HepG2 (cell line): ENCODE data around the gene UCN2. TPM values are rescaled to one million over a fixed set of nuclear protein-coding genes. Genes with fewer than 3 reads are reported as not detected.

Experiments
- ATAC-seq: fragments of 200-7000 bp; cut with Tn5 transposase; 3 replicates; pipeline ENCODE4 v1.9.1; 2020; ENCODE audit warnings: mild to moderate bottlenecking, moderate library complexity
- BruUV-seq: library from RNA; stranded (reverse); fragments of 400-500 nt; replicated peaks from 2 replicates; lab custom pipeline; 2021; lab: Mats Ljungman, UMichigan
- CTCF ChIA-PET: fragments of 300-600 bp; formaldehyde crosslinking; extraction: SDS; loops from one replicate; lab custom pipeline; 2021; ENCODE audit warnings: low total read pairs, inconsistent platforms, low intra/inter-chr PET ratio; lab: Yijun Ruan, JAX
- POLR2A ChIA-PET: fragments of 350-600 bp; sonication (Branson Sonifier 250); formaldehyde crosslinking; loops from one replicate; lab custom pipeline; 2020; ENCODE audit warnings: antibody characterized with exemption, inconsistent platforms; lab: Yijun Ruan, JAX
- DNase-seq: peaks from one replicate; pipeline ENCODE4 v3.0.0-alpha.2; 2015; ENCODE audit warnings: low spot score
- FAIRE-seq: peaks from 3 replicates; lab custom pipeline; 2011; peaks lifted over from hg19 to GRCh38; lab: Jason Lieb, UNC
- H2AFZ ChIP-seq: one replicate; pipeline ENCODE4 v1.6.1; 2011; ENCODE audit warnings: low read length, inconsistent platforms
- H3K27ac ChIP-seq: fragments of 300-600 bp; 3 replicates; pipeline ENCODE4 v1.8.0; 2011; ENCODE audit warnings: mixed run types, mild to moderate bottlenecking, mixed read lengths, low read length, inconsistent platforms; ENCODE audit not compliant: insufficient read depth; ENCODE audit errors: extremely low read length
- H3K27me3 ChIP-seq, 2 experiments: fragments of 200-600 bp in 1 of 2; 2 replicates in 1 of 2; 3 replicates in 1 of 2; pipeline versions ENCODE4 v1.6.0 to v1.8.0; 2011; ENCODE audit warnings: low read length in 2 of 2, mild to moderate bottlenecking in 2 of 2, moderate library complexity in 2 of 2, inconsistent platforms in 1 of 2; ENCODE audit not compliant: insufficient read depth in 2 of 2, control insufficient read depth in 1 of 2
- H3K36me3 ChIP-seq, 2 experiments: fragments of 200-600 bp in 1 of 2; replicated peaks in 1 of 2; 2 replicates in 1 of 2; 3 replicates in 1 of 2; pipeline versions ENCODE4 v1.5.1 to v1.8.0; 2011; ENCODE audit warnings: low read length in 2 of 2, inconsistent platforms in 1 of 2; ENCODE audit not compliant: insufficient read depth in 2 of 2, control insufficient read depth in 1 of 2
- H3K4me1 ChIP-seq: 2 replicates; pipeline ENCODE4 v1.5.1; 2012; ENCODE audit warnings: low read length, inconsistent platforms; ENCODE audit not compliant: insufficient read depth
- H3K4me2 ChIP-seq: 2 replicates; pipeline ENCODE4 v1.6.0; 2011; ENCODE audit warnings: low read depth, low read length, inconsistent platforms
- H3K4me3 ChIP-seq, 3 experiments: fragments of 200-600 bp in 1 of 3; sonication (generic), shearing (Covaris generic) in 1 of 3; replicated peaks in 1 of 3; 2 replicates each; pipeline ENCODE4 v1.5.1; 2011 to 2016; ENCODE audit warnings: low read length in 3 of 3, inconsistent platforms in 2 of 3, low read depth in 2 of 3, mild to moderate bottlenecking in 2 of 3, control low read depth in 1 of 3, mixed read lengths in 1 of 3; ENCODE audit not compliant: insufficient read depth in 1 of 3
- H3K79me2 ChIP-seq: one replicate; pipeline ENCODE4 v1.6.1; 2011; ENCODE audit warnings: low read length, inconsistent platforms; ENCODE audit not compliant: insufficient read depth
- H3K9ac ChIP-seq: 2 replicates; pipeline ENCODE4 v1.6.0; 2011; ENCODE audit warnings: mild to moderate bottlenecking, low read depth, low read length, inconsistent platforms; ENCODE audit not compliant: insufficient read depth
- H3K9me3 ChIP-seq: 2 replicates; pipeline ENCODE4 v1.5.1; 2012; ENCODE audit warnings: mild to moderate bottlenecking, low read length
- H4K20me1 ChIP-seq: 2 replicates; pipeline ENCODE4 v1.6.0; 2011; ENCODE audit warnings: inconsistent platforms, mild to moderate bottlenecking, low read length, moderate library complexity; ENCODE audit not compliant: insufficient read depth
- CBX1 ChIP-seq: IDR thresholded peaks from one replicate; pipeline ENCODE4 v1.6.1; 2016; ENCODE audit warnings: antibody characterized with exemption, low read depth
- GATAD1 ChIP-seq: IDR thresholded peaks from 2 replicates; pipeline ENCODE4 v1.6.1; 2016; ENCODE audit warnings: missing genetic modification reagents, missing compliant biosample characterization
- KDM6A ChIP-seq: IDR thresholded peaks from 2 replicates; pipeline ENCODE4 v1.6.1; 2016; ENCODE audit warnings: low read depth
- MYC ChIP-seq: sonication (generic); formaldehyde crosslinking; IDR thresholded peaks from 2 replicates; pipeline ENCODE4 v1.9.0; 2021; ENCODE audit warnings: missing genetic modification reagents, borderline replicate concordance
- NFE2L1 ChIP-seq: sonication (generic); formaldehyde crosslinking; IDR thresholded peaks from 2 replicates; pipeline ENCODE4 v1.4.0; 2020; ENCODE audit warnings: missing genetic modification reagents, mild to moderate bottlenecking, borderline replicate concordance
- SMAD3 ChIP-seq: sonication (generic); formaldehyde crosslinking; IDR thresholded peaks from 2 replicates; pipeline ENCODE4 v1.4.0; 2020; ENCODE audit warnings: missing genetic modification reagents
- SMARCE1 ChIP-seq: fragments of 450-650 bp; IDR thresholded peaks from 2 replicates; pipeline ENCODE4 v1.6.1; 2017; ENCODE audit warnings: borderline replicate concordance
- SP4 ChIP-seq: sonication (generic); formaldehyde crosslinking; IDR thresholded peaks from 2 replicates; pipeline ENCODE4 v1.8.1; 2023; ENCODE audit warnings: mild to moderate bottlenecking, missing genetic modification reagents
- ZNF24 ChIP-seq: fragments of 450-650 bp; IDR thresholded peaks from 2 replicates; pipeline ENCODE4 v1.6.1; 2017; ENCODE audit warnings: antibody characterized with exemption, mild to moderate bottlenecking
- ZNF577 ChIP-seq: sonication (generic); formaldehyde crosslinking; IDR thresholded peaks from 2 replicates; pipeline ENCODE4 v1.4.0; 2020; ENCODE audit warnings: mild to moderate bottlenecking, low read depth, missing genetic modification reagents, borderline replicate concordance
- ZNF687 ChIP-seq: sonication (generic); formaldehyde crosslinking; IDR thresholded peaks from 2 replicates; pipeline ENCODE4 v1.5.1; 2020; ENCODE audit warnings: mild to moderate bottlenecking, missing genetic modification reagents, moderate library complexity
- ZNF879 ChIP-seq: sonication (generic); formaldehyde crosslinking; IDR thresholded peaks from 2 replicates; pipeline ENCODE4 v1.8.1; 2023; ENCODE audit warnings: missing genetic modification reagents
- WGBS: methylation state at CpG from one replicate; pipeline ENCODE4 v1.1.6; 2017; ENCODE audit warnings: low lambda C conversion rate; 5-methylcytosine and 5-hydroxymethylcytosine counted together
- in situ Hi-C: cut with HindIII; loops from 2 replicates; pipeline ENCODE4 v1.10.0; 2017; ENCODE audit warnings: low pct_unique_long_range_greater_than_20kb; ENCODE audit not compliant: extremely low pct_ligation_motif_present
- intact Hi-C: fragments of 100-400 bp; cut with micrococcal nuclease; formaldehyde crosslinking; loops from one replicate; pipeline ENCODE4 v1.10.0; 2022; ENCODE audit not compliant: unreplicated experiment
- polyA plus RNA-seq, 8 experiments: library from polyadenylated mRNA; depleted of rRNA in 3 of 8; stranded (reverse) in 7 of 8; unstranded in 1 of 8; fragments of >200 nt; fragmentation: Illumina TruSeq in 4 of 8; extraction: Trizol in 4 of 8; gene quantifications; 2 replicates each; pipeline versions ENCODE4 v1.2.1 to v1.2.3, GENCODE V29; 2011 to 2016; ENCODE audit warnings: low read depth in 4 of 8, missing spikeins in 1 of 8, mixed read lengths in 1 of 8; ENCODE audit not compliant: insufficient read depth in 1 of 8
- total RNA-seq, 5 experiments: library from RNA; depleted of rRNA; stranded (reverse); fragments of >200 nt; fragmentation: Illumina TruSeq; extraction: Trizol; gene quantifications; 2 replicates each; pipeline ENCODE4 v1.2.3, GENCODE V29; 2016; ENCODE audit warnings: low read depth in 1 of 5

The UCN2 gene
- total and polyA plus RNA-seq, 2 of the 13 experiments (the other 11 are each of a cell fraction or from before 2014, with no cell fraction given): 0.07 to 1.5 TPM

DNA sequence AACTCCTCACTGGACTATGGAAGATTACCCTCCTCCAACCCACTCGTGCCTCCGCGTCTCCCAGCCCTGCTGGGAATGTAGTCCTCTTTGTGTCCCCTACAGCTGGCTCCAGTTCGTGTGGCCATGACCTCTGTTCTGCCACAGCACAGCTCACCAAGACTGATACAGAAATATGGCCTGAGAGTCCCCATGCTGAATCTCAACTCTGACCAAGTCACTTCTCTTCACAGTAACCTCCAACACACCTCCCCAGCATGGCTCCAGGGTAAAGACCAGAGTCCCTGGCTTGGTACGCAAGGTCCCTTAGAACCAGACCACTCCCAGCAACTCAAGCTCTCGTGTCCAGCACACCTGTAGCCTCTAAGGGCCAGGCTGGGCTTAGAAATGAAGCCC is 33.8 kb upstream of the UCN2 start (continued):
- TF ChIP-seq ZNF687 (CRISPR knock-in tag): peak; percentile 18; the same call in 1 of the 2 replicates
- TF ChIP-seq SMARCE1: no peak
- no peak for TF ChIP-seq ZNF24
- TF ChIP-seq ZNF577: no peak
- TF ChIP-seq ZNF879 (CRISPR knock-in tag): no peak
- no peak for TF ChIP-seq NFE2L1
- TF ChIP-seq, all 625 proteins: peak for 6

DNA sequence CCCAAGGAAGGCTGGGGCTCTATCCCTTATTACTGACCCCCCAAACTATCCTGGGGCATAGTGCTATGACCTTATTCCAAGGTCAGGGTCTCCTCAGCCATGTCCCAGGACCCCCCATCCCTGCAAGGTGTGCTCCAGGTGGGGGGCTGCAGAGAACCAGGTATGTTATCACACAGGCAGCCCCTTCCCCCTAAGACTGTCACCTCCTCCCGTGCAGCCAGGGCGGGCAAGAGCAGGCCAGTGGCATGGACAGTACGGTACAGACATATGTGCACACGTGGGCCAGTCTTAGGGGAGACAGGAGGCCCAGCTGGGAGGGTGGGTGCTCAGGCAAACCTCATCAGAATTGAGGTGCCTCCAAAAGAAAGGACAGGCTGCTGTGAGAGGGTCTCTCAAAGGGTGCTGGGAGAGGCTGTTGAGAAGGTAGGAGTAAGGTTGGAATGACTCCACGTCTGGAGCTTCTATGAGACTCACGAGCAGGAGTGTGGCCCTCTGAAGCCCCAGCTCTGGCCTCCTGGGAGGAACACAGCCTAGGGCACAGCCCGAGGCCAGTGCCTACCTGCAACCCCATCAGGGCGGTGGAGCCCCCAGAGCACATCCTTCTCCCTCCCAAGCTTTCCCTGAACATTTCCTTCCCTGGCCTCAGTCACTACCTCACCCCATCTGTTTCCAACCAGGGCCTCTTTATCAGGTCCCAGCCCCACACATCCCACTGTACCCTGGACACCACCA is 33.3 kb upstream of the UCN2 start:
- FAIRE-seq (no peak), ATAC-seq (peak; percentile 8; the same call in 1 of the 3 replicates), DNase-seq (no peak)
- H3K4me1 ChIP-seq: peaks cover 35% of the 10 kb centered on the region
- BruUV-seq: no TSS peak
- H4K20me1 ChIP-seq: 0 out of 2 replicates have a peak, but pooled peaks cover 8% of the 10 kb centered on the region
- WGBS: 88% methylated on average over 7 of the region's 8 CpGs
- no peak overlapping the region for H3K9ac ChIP-seq
- in situ Hi-C loops (no loop called here), intact Hi-C loops (no loop called here)
- peak overlapping the region; percentile 0 for H3K27ac ChIP-seq
- ChIA-PET POLR2A (interaction anchor here (1.0 to 3.3 kb wide), 6 partner anchors 13 to 65 kb away, joined by 3 to 11 read pairs (median 4); partner anchors contain the start of genes SLC26A6 and UQCRC1), CTCF (no interaction called here)
- H3K4me2 ChIP-seq: no peak overlapping the region
- peaks cover 27 to 42% of the 10 kb centered on the region in 2 experiments; a peak in 4 of 5 replicates for H3K36me3 ChIP-seq
- no peaks in the 10 kb centered on the region for H3K79me2 ChIP-seq
- no peak overlapping the region for H3K4me3 ChIP-seq
- no peak overlapping the region for H2AFZ ChIP-seq
- H3K27me3 ChIP-seq: no peaks in the 10 kb centered on the region
- H3K9me3 ChIP-seq: no peaks in the 10 kb centered on the region
- no peak for TF ChIP-seq SMAD3 (CRISPR knock-in tag)
- TF ChIP-seq GATAD1 (CRISPR knock-in tag): no peak
- no peak for TF ChIP-seq MYC (CRISPR knock-in tag)
- TF ChIP-seq KDM6A (CRISPR knock-in tag): no peak
- no peak for TF ChIP-seq CBX1
- peak; percentile 28; the same call in 1 of the 2 replicates for TF ChIP-seq ZNF687 (CRISPR knock-in tag)
- no peak for TF ChIP-seq SP4 (CRISPR knock-in tag)
